Amygdala (tissue), 56 donors: Measurements from ENCODE around the gene UTS2R.
"Not testable (repeated sequence)": the region's sequence is repeated elsewhere in the genome, so short reads cannot be mapped to it uniquely, and the experiment has no call there.

ENCODE experiments used
- DNase-seq, 56 donors: peaks; one replicate each; lab custom pipeline; 2025; lab: John Stamatoyannopoulos, UW

Gene UTS2R

DNA sequence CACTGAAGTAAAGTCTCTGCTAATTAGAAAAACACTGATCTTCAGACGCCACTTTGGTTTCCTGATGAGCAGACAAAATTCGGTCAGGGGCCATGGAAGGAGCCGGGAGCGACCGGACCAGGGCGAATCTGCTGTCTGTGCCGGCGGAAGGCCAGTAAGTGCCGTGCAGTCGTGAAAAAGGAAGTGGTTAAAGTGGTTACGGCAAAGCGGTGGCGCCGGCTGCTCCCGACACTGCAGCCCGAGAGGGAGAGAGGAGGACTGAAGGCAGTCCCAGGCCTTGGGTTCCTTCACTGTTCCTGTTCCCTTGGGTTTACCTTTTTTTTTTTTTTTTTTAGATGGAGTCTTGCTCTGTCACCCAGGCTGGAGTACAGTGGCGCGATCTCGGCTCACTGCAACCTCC is 29.3 kb downstream of the UTS2R start:
- DNase-seq: peak in 6 of 56 donors; percentile 3 to 29 (median 18)

DNA sequence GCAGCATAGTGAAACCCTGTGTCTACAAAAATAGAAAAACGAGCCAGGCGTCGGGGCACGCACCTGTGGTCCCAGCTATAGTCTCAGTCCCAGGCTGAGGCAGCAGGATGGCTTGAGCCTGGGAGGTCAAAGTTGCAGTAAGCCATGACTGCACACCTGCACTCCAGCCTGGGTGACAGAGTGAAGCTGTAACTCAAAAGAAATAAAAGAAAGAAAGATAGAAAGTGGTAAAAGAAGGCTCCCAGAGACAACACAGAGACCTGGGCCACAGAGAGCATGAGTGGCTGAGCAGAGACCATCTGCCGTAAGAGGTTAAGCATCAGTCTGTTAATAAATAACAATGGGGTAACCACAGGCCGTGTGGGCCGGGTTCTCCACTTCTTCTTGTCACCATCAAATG is 31.3 kb downstream of the UTS2R start:
- DNase-seq: no peak

DNA sequence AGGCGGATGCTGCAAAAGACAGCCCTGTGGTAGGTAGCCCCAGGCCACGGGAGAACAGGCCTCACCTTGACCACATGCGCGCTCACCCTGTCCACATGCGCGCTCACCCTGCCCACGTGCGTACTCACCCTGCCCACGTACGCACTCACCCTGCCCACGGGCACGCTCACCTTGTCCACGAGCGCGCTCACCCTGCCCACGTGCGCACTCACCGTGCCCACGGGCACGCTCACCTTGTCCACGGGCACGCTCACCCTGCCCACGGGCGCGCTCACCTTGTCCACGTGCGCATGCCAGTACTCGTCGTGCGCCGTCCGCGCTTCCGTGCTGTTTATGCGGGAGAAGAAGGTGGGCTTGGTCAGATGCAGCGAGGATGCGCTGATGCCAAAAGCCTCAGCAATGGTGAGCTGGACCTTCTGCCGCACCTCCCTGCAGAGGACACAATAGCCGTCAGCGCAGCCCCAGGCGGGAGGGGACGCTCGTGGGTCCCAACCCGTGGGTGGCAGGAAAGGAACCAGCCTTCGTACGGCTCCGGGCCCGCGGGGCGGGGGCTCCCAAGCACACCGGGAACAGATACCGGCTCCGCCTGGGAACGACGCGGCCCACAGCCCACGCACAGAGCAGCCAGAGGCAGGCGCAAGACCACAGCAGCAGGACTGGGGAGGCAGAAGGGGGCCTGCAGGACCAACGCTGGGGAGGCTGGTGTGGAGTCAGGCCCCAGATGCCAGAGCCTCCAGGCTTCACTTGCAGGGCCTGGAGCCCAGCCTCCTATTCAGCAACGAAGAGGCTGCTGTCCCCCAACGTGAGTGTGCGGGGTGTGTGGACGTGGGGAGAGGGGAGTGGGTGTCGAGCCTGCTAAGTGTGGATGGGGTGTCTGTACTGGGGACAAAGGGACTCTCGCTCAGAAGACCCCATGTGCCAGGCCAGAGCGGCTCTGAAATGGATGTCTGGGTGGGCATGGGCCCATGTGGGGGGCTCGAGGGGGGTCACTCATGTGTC is 32.4 kb downstream of the UTS2R start:
- no peak for DNase-seq

DNA sequence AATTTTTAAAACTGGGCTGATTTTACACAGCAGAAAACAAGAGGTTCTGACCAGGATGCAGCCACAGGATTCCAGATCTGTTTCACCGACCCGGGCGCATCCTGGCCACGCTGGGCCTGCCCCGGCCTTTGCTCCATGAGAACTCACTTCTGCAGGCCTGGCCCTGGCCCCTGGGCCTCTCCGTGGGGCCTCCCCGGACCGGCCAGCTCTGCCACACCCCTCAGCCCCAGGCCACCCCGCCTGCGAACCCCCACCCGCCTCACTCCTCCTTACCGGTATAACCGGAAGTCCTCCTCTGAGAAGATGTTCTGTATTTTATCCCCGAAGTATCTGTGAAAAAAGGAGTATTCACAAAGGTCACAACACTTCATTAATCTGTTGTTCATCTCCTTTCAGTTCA is 33.5 kb downstream of the UTS2R start:
- DNase-seq: no peak

DNA sequence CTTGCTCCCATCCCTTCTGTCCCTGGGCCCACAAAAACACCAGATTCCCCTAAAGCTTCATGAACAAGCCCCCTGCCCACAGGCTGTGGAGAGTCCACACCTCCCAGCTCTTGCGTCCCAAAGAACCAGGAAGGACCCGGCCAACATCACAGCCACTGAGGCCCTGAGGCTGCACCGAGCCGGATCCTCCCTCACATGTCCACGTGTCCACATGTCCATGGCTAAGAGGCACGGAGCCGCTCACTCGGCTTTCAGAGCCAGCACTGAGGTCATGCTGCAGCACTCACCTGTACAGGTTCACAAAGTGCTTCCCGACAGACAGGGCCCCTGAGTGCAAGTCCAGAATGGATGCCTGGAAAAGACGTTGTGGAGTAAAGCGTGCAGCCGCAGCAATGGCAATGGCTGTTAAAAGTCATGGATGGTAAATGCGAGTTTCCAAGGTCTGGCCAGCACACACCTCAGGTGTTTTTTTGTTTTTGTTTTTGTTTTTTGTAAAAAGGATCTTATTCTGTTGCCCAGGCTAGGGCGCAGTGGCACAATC is 34.6 kb downstream of the UTS2R start:
- DNase-seq: no peak

DNA sequence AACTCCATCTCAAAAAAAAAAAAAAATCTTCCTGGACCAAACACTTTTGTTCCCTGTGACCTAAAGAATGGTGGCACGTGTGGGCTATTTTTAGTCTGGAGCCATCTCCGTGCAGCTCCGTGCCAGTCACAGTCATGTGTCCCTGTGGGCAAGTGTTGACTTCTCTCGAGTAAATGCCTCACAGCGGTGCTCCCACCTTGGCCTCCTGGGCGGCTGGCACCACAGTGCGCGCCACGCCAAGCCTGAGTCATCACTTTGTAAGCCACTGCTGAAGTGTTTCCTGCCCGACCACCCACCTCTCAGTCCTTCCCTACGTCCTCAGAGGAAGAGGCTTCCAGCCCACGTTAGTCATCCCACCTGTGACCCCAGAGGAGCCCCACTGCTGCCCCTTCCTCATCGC is 35.7 kb downstream of the UTS2R start:
- DNase-seq: no peak

DNA sequence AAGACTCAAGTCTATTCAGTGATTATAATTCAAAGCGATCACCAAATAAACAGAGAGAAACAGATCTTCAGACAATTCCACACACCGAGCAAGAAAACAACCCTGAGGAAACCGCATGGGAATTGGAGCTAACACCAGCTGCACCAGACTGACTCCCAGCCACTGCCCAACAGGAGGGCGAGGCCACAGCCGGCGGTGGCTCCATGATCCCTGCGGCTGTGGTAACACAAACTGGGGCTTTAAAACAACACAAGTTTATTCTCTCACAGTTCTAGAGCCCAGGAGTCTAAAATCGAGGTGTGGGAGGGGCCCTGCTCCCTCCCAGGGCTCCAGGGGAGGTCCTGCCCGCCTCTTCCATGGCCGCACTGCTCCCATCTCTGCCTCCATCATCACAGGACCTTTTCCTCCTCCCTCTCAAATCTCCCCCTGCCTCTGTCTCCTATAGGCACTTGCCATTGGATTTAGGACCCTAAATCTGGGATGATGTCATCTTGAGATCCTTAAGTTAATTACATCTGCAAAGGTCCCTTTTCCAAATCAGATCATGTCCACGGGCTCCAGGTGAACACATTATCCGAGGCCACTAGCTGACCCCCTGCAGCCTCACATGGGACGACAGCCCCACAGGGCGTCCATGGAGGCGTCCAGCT is 36.8 kb downstream of the UTS2R start:
- no peak for DNase-seq

DNA sequence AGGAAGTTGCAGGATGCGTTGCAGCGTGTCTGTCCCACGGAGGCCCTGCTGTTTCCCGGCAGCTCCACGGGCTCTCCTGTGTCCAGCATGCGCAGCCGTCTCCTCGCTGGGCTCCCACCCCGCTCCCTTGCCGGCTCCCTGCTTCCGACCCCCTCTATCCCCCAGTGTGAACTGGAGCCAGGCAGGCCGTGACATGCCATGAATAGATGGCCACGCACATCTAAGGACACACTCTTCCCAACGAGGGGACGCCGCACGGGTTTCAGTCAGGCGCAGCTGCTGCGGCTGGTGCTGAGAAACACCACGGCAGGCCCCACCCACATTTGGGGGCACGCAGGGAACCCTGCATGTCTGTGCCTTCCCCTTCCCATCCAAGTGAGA is 37.4 kb downstream of the UTS2R start:
- no peak for DNase-seq

DNA sequence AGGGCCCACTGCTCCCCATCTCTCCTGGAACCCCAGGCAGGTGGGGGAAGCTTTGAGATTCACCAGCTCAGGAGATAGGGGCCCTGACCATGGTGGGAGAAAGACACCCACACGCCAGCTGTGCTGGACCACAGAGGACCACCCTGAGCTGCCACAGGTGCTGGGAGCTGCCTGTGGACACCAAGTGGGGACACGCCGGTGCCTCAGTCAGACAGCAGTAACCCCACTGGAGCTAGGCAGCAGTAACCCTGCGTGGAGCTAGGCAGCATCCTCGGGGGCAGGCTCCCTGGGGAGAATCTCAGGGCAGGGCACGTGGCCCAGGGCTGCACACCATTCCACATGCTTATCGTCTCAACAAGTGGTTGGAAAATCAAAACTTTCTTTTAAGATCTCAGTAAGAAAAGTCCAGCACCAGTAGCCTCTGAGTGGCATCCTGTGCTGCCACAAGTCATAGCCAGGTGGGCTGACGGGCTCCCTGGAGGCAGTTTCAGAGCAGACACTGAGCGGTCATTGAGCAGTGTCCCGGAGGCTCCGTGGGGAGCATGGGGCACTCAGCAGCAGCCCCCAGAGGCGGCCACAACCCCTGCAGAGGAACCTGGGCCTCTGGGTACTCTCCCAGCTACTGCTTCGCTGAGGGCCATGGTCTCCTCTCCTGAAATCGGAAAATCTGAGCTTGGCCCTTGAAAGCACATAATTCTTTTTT is 38.6 kb downstream of the UTS2R start:
- no peak for DNase-seq

DNA sequence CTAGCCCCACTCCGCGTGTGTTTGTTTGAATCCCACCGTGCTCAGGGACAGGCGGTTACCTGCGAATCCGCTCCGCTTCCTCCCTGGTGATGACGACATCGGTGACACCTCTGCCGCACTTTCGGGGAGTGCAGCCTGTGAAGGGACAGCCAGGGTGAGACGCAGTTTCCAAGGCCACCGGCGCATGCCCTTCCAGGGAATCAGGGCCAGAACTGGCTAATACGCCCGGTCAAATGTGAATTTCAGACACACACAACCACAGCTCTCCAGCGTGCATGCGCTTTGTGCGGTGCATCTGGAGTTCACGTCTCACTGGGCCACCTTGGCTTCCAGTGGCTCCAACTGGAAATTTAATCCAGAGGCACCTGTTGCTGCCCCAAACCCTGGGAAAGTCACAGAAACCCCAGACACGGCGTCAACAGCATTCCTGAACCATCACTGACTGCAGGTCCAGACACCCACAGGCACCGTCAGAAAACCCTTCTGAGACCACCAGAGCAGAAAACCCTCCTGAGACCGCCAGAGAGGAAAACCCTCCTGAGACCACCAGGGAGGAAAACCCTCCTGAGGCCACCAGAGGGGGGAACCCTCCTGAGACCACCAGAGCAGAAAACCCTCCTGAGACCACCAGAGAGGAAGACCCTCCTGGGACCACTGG is 40.0 kb downstream of the UTS2R start:
- DNase-seq: no peak

DNA sequence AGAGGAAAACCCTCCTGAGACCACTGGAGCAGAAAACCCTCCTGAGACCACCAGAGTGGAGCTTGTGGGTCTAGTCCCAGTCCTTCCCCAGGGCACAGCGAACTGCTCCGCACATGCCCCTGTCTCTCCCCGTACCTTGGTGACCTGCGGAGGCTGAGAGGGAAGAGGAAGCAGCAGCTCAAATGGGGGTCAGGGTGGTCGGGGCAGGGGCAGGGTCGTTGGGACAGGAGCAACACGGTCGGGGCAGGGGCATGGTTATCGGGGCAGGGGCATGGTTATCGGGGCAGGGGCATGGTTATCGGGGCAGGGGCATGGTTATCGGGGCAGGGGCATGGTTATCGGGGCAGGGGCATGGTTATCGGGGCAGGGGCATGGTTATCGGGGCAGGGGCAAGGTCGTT is 40.5 kb downstream of the UTS2R start:
- DNase-seq: not testable (repeated sequence)

DNA sequence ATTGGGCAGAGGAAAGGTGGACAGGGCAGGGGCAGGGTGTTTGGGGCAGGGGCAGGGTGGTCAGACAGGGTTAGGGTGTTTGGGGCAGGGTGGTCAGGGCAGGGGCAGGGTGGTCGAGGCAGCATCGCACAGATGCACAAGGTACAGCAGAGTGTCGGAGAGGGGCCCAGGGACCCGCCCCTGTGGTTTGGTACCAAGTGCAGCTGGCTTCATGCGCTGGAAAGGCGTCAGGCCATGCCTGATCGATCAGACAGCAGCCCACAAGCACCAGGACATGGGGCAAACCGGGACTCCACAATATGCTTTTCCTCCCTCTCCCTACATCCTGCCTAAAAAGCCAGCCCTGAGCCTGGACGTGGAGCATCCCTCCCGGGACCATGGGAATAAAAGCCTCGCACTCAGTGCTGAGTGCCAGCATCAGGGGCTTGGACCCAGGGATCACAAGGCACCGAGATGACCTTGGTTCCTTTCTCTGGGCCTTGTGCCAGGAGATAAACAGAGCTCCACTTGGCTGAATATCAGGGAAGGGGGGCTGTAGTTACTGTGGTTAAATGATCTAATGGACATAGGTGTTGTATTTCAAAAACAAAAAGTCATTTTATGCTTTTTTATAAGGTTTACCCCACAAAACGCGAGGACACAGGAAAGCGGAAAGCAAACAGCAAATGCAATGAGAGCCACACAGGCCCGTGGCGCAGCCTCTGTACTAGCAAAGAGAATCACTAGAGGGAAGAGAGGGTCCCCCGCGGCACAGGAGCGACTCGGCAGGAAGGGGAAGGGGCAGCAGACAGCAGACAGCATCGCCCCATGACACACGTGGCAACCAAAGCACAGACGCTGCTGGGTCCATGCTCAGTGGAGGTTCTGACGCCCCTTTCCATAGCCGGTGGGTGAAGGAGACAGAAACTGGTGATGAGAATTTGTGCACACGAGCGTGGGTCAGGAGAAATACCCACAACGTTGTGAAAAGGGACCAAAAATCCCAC is 41.3 kb downstream of the UTS2R start:
- DNase-seq: no peak

DNA sequence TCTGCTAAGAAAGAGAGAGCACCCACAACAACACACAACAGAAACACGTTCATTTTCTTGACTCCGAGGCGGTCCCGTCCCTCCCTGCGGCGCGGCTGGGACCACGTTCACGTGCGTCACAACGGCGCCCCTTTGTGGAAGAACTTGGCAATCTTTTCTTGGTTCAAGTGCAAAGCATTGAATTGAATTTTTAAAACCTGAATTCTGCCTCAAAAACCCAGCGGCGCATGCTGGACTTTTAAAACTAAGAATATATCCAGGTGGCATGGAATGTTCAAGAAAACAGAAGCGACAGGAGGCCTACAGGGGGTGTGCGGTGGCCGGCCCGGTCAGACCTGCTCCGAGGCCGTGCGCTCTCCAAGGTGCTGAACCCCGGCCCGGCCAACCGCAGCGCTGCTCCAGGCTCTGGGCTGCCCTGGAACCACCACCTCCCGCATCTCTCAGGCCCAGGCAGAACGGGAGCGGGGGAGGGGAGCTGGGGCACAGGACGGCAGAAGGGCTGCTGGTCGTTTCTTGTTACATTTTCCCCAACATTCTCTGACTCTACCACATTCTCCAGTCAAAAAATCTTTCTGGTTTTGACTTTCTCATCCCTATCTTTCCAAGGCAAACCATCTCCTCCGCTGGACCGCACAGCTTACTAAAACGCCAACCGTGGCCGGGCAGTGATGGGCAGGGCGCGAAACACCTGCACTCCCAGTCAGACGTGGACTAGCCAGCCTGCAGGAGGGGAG is 43.1 kb downstream of the UTS2R start:
- DNase-seq: peak in 37 of 56 donors; percentile 7 to 73 (median 43)

DNA sequence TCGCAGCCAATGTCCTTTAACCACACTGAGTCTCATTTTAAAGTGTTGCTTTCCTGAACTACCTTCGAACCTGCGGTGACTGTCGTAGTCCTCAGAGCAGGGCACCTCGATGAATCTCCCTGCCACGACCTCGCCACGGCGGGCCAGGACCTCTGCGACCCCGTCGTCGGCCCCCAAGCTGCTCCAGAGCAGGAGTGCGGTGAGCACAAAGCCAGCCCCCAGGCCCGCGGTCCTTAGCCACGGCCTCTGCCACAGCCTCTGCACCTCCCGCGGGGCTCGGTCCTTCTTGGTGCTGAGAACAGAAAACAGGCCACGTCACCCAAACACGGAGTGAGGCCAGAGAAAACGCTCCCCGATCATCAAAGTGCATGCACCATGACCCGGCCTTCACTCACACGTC is 43.8 kb downstream of the UTS2R start:
- DNase-seq: no peak

DNA sequence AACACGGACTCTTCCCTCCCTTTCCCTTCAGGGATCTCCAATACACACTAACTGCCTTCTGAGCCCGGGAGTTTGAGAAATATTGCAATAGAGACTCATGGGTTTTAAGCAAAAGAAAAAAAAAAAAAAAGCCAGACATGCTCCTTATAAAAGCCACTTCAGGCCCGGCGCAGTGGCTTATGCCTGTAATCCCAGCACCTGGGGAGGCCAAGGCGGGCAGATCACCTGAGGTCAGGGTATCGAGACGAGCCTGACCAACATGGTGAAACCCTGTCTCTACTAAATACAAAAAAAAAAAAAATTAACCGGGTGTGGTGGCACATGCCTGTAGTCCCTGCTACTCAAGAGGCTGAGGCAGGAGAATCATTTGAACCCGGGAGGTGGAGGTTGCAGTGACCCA is 44.2 kb downstream of the UTS2R start:
- no peak for DNase-seq

DNA sequence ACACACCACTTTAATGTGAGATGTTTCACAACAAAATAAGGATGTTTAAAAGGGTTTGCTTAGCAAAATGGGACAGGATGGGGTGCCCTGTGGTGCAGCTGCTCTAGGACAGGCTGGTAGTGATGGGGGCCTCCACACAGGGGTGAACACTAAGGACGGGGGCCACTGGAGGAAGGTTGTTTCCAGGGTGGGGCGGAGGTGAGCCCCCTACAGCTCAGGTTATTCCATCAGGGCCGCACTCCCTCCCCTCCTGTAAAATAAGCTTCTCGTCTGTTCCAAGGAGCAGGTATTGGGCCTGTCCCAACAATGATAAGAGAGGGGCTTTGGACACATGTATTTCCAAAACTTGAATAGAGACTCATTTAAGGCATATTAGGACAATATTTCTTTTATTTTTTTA is 44.7 kb downstream of the UTS2R start:
- no peak for DNase-seq

DNA sequence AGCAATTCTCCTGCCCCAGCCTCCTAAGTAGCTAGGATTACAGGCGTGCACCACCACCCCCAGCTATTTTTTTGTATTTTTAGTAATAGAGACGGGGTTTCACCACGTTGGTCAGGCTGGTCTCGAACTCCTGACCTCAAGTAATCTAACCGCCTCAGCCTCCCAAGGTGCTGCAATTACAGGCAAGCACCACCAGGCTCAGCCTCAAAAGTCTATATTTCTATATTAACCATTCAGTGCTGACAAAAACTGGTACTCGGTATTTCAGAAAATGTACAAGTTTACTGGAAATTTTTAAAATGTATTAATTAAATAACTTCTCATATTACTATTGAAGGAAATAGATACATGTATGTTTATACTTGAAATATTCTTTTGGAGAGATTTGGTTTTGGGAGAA is 45.2 kb downstream of the UTS2R start:
- DNase-seq: no peak
